ENCODE data around the gene ZNF845. TPM values are rescaled to one million over a fixed set of nuclear protein-coding genes. Genes with fewer than 3 reads are reported as not detected.
A peak's percentile ranks its signal among the peaks of the same experiment; 100 is the strongest.
"Not testable (repeated sequence)": the region's sequence is repeated elsewhere in the genome, so short reads cannot be mapped to it uniquely, and the experiment has no call there.

ZNF845 gene
- total and polyA plus RNA-seq, 2 of the 4 experiments (the other 2 are of a cell fraction) = 1.2 to 9.5 TPM

- BruUV-seq (replicated peaks); H3K27me3 ChIP-seq (ENCODE audit: control insufficient read depth, insufficient read depth, low read length); H2BK5ac ChIP-seq (ENCODE audit: low read depth, low read length, poor library complexity, severe bottlenecking); H3K4me1 ChIP-seq (ENCODE audit: control insufficient read depth, insufficient read depth, low read length); H3K4ac ChIP-seq (ENCODE audit: low read depth, low read length); H3K9me1 ChIP-seq (ENCODE audit: insufficient read depth, low read length); H3K9me3 ChIP-seq (ENCODE audit: control insufficient read depth, insufficient read depth, low read length); H2BK120ac ChIP-seq (ENCODE audit: low read depth, low read length); H4K5ac ChIP-seq (ENCODE audit: low read depth, low read length); dilution Hi-C loops (cut with HindIII; ENCODE audit: low sequenced_read_pairs, unreplicated experiment); H3K14ac ChIP-seq (replicated peaks; ENCODE audit: low read depth, low read length); H3K18ac ChIP-seq (ENCODE audit: low read depth, low read length); CTCF ChIA-PET; POLR2A ChIA-PET (ENCODE audit: unreplicated experiment); H4K20me1 ChIP-seq (ENCODE audit: insufficient read depth, low read length); H3K79me1 ChIP-seq (ENCODE audit: low read depth in 1 of 2, low read length in 2 of 2); H2BK15ac ChIP-seq (ENCODE audit: low read depth, low read length); H4K8ac ChIP-seq (ENCODE audit: low read depth in 2 of 2, low read length in 2 of 2); DNase-seq; H4K91ac ChIP-seq (ENCODE audit: insufficient read depth, low read depth, low read length); ATAC-seq (ENCODE audit: low read depth); in situ Hi-C loops (cut with MboI; ENCODE audit: low sequenced_read_pairs); H2BK20ac ChIP-seq (ENCODE audit: low read depth, low read length); H2AK9ac ChIP-seq (replicated peaks; ENCODE audit: low read depth, low read length, poor library complexity); H2AK5ac ChIP-seq (ENCODE audit: low read depth, low read length): not testable (repeated sequence)
- Histone ChIP-seq H3K27ac (ENCODE audit: insufficient read depth, low read length) (peak overlapping the region; percentile 56), H3K23ac (ENCODE audit: low read depth, low read length) (0 out of 2 replicates have a peak overlapping the region, but pooled peaks have one; percentile 39), H3K36me3 (ENCODE audit: control insufficient read depth, insufficient read depth, low read length) (peaks cover 19% of the 10 kb centered on the region), H3K4me2 (ENCODE audit: low read depth, low read length) (peak overlapping the region; percentile 71), H3K4me3 (ENCODE audit: insufficient read depth, low read depth, low read length) (peak overlapping the region; percentile 68), H3K9ac (ENCODE audit: low read depth, low read length) (peak overlapping the region; percentile 72), H2AFZ (replicated peaks; ENCODE audit: low read length, poor library complexity) (peak overlapping the region; percentile 92), H3K56ac (ENCODE audit: extremely low read depth, insufficient read depth, low read length) (0 out of 2 replicates have a peak overlapping the region, but pooled peaks have one; percentile 35)
- intact Hi-C loops (cut with micrococcal nuclease) = loop anchor here (10.0 kb wide), 1 partner anchor 201 kb away; the partner anchor contains the start of gene ZNF665
- WGBS, 2 experiments (ENCODE audit: extremely low coverage in 2 of 2, insufficient read length in 1 of 2) = no CpG with 5 or more reads among the region's 9 CpGs
These were observed 62.4 kb downstream of the ZNF845 start for GRCh38 chr19:53395840-53396524.
